Liver (tissue), 3 donors: ENCODE results near the gene PLK3.

Source experiments
- EGR1 ChIP-seq, 2 donors: IDR thresholded peaks; 2 replicates each; pipeline ENCODE4 v1.6.1; 2016 to 2018; ENCODE audit warnings: antibody characterized with exemption in 2 of 2, low read depth in 2 of 2
- GABPA ChIP-seq, 2 donors: IDR thresholded peaks in 1 of 2; conservative IDR thresholded peaks in 1 of 2; 2 replicates each; pipeline ENCODE4 v1.6.1; 2016; ENCODE audit warnings: antibody characterized with exemption in 2 of 2, mild to moderate bottlenecking in 1 of 2, moderate library complexity in 1 of 2
- JUND ChIP-seq, 2 donors: IDR thresholded peaks; 2 replicates each; pipeline ENCODE4 v1.6.1; 2016; ENCODE audit warnings: antibody characterized with exemption in 2 of 2
- NR2F2 ChIP-seq: IDR thresholded peaks from 2 replicates; pipeline ENCODE4 v1.6.1; 2016; ENCODE audit warnings: antibody characterized with exemption
- RAD21 ChIP-seq, 2 donors: IDR thresholded peaks; 2 replicates each; pipeline ENCODE4 v1.6.1; 2016; ENCODE audit warnings: antibody characterized with exemption in 2 of 2, mild to moderate bottlenecking in 2 of 2
- RXRA ChIP-seq, 2 donors: IDR thresholded peaks; 2 replicates each; pipeline ENCODE4 v1.6.1; 2017 to 2018; ENCODE audit warnings: antibody characterized with exemption in 2 of 2, mild to moderate bottlenecking in 1 of 2
- SP1 ChIP-seq: IDR thresholded peaks from 2 replicates; pipeline ENCODE4 v1.6.1; 2018; ENCODE audit warnings: antibody characterized with exemption, mild to moderate bottlenecking
- TAF1 ChIP-seq: conservative IDR thresholded peaks from 2 replicates; pipeline ENCODE4 v1.6.1; 2016; ENCODE audit warnings: antibody characterized with exemption, mild to moderate bottlenecking
- YY1 ChIP-seq: IDR thresholded peaks from 2 replicates; pipeline ENCODE4 v1.6.1; 2016; ENCODE audit warnings: antibody characterized with exemption, mild to moderate bottlenecking
- TF ChIP-seq, protein P1 (sequence below): fragments of 150-350 bp; IDR thresholded peaks from 2 replicates; pipeline ENCODE4 v1.5.1; 2017; ENCODE audit warnings: improper control_type of control experiment, low read depth, low read length; ENCODE audit not compliant: missing input control
- TF ChIP-seq, protein P2 (sequence below): IDR thresholded peaks from 2 replicates; pipeline ENCODE4 v1.6.1; 2016; ENCODE audit warnings: antibody characterized with exemption
- TF ChIP-seq, protein P3 (sequence below): IDR thresholded peaks from 2 replicates; pipeline ENCODE4 v1.6.1; 2016; ENCODE audit warnings: antibody characterized with exemption
- TF ChIP-seq, protein P4 (sequence below): IDR thresholded peaks from 2 replicates; pipeline ENCODE4 v1.6.1; 2016; ENCODE audit warnings: antibody characterized with exemption
- TF ChIP-seq, protein P5 (sequence below): IDR thresholded peaks from 2 replicates; pipeline ENCODE4 v1.6.1; 2016; ENCODE audit warnings: antibody characterized with exemption, mild to moderate bottlenecking
- donor health status: healthy.
- donor health status: healthy.

DNA sequence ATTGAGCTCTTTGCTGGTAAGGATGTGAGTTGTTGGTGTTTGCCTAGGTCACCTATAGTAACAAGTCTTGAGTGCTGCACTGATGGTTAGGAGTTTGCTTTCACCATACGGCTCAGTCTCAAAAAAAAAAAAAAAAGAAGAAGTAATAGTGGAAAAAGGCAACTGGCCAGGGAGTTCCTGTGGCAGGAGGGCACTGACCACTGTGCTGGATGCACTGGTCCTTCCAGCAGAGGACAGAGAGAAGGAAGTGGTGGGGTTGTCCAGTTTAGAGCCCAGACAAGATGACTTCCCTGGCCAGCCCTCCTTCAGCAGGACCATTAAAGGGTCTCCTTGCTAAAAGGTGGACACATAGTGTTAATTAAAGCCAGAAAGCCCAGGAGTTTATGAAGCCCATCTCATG is 54.8 kb downstream of the PLK3 start:
- TF ChIP-seq, protein P1, sequence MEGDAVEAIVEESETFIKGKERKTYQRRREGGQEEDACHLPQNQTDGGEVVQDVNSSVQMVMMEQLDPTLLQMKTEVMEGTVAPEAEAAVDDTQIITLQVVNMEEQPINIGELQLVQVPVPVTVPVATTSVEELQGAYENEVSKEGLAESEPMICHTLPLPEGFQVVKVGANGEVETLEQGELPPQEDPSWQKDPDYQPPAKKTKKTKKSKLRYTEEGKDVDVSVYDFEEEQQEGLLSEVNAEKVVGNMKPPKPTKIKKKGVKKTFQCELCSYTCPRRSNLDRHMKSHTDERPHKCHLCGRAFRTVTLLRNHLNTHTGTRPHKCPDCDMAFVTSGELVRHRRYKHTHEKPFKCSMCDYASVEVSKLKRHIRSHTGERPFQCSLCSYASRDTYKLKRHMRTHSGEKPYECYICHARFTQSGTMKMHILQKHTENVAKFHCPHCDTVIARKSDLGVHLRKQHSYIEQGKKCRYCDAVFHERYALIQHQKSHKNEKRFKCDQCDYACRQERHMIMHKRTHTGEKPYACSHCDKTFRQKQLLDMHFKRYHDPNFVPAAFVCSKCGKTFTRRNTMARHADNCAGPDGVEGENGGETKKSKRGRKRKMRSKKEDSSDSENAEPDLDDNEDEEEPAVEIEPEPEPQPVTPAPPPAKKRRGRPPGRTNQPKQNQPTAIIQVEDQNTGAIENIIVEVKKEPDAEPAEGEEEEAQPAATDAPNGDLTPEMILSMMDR: no peak
- TF ChIP-seq, protein P2, sequence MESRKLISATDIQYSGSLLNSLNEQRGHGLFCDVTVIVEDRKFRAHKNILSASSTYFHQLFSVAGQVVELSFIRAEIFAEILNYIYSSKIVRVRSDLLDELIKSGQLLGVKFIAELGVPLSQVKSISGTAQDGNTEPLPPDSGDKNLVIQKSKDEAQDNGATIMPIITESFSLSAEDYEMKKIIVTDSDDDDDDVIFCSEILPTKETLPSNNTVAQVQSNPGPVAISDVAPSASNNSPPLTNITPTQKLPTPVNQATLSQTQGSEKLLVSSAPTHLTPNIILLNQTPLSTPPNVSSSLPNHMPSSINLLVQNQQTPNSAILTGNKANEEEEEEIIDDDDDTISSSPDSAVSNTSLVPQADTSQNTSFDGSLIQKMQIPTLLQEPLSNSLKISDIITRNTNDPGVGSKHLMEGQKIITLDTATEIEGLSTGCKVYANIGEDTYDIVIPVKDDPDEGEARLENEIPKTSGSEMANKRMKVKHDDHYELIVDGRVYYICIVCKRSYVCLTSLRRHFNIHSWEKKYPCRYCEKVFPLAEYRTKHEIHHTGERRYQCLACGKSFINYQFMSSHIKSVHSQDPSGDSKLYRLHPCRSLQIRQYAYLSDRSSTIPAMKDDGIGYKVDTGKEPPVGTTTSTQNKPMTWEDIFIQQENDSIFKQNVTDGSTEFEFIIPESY: no peak
- TF ChIP-seq, protein P3, sequence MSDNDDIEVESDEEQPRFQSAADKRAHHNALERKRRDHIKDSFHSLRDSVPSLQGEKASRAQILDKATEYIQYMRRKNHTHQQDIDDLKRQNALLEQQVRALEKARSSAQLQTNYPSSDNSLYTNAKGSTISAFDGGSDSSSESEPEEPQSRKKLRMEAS: no peak
- TF ChIP-seq, protein P4, sequence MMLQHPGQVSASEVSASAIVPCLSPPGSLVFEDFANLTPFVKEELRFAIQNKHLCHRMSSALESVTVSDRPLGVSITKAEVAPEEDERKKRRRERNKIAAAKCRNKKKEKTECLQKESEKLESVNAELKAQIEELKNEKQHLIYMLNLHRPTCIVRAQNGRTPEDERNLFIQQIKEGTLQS: no peak
- TF ChIP-seq YY1 (no peak), JUND (IDR thresholded peaks at IDR 0.05) (no peak), TAF1 (no peak), SP1 (no peak), RAD21 (IDR thresholded peaks at IDR 0.05) (no peak), EGR1 (IDR thresholded peaks at IDR 0.05; ENCODE audit: low read depth in 2 of 2) (no peak), GABPA (IDR thresholded peaks at IDR 0.05 in 1 of 2, conservative IDR thresholded peaks at IDR 0.05 in 1 of 2) (no peak), RXRA (IDR thresholded peaks at IDR 0.05) (no peak), NR2F2 (no peak)
- TF ChIP-seq, protein P5, sequence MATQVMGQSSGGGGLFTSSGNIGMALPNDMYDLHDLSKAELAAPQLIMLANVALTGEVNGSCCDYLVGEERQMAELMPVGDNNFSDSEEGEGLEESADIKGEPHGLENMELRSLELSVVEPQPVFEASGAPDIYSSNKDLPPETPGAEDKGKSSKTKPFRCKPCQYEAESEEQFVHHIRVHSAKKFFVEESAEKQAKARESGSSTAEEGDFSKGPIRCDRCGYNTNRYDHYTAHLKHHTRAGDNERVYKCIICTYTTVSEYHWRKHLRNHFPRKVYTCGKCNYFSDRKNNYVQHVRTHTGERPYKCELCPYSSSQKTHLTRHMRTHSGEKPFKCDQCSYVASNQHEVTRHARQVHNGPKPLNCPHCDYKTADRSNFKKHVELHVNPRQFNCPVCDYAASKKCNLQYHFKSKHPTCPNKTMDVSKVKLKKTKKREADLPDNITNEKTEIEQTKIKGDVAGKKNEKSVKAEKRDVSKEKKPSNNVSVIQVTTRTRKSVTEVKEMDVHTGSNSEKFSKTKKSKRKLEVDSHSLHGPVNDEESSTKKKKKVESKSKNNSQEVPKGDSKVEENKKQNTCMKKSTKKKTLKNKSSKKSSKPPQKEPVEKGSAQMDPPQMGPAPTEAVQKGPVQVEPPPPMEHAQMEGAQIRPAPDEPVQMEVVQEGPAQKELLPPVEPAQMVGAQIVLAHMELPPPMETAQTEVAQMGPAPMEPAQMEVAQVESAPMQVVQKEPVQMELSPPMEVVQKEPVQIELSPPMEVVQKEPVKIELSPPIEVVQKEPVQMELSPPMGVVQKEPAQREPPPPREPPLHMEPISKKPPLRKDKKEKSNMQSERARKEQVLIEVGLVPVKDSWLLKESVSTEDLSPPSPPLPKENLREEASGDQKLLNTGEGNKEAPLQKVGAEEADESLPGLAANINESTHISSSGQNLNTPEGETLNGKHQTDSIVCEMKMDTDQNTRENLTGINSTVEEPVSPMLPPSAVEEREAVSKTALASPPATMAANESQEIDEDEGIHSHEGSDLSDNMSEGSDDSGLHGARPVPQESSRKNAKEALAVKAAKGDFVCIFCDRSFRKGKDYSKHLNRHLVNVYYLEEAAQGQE: no peak
